Mononuclear cell (primary cell): ENCODE measurements around the gene SRGAP3. TPM values are rescaled to one million over a fixed set of nuclear protein-coding genes. Genes with fewer than 3 reads are reported as not detected.

Experiments
- H3K27me3 ChIP-seq: 2 replicates; pipeline ENCODE4 v1.6.0; 2011; ENCODE audit warnings: low read length, control low read depth; ENCODE audit not compliant: insufficient read depth
- H3K4me1 ChIP-seq: 2 replicates; pipeline ENCODE4 v1.5.1; 2011; ENCODE audit warnings: mild to moderate bottlenecking, low read length, control low read depth; ENCODE audit not compliant: insufficient read depth
- H3K4me3 ChIP-seq: 2 replicates; pipeline ENCODE4 v1.5.1; 2011; ENCODE audit warnings: mild to moderate bottlenecking, low read length, moderate library complexity
- H3K9me3 ChIP-seq: 2 replicates; pipeline ENCODE4 v1.5.1; 2011; ENCODE audit warnings: low read depth, mild to moderate bottlenecking, control low read depth, low read length
- total RNA-seq: library from RNA; depleted of rRNA; stranded (reverse); fragments of >200 nt; gene quantifications from one replicate; pipeline ENCODE4 v1.2.3, GENCODE V29; 2012

SRGAP3 gene
- total RNA-seq, 1 donor = 2.2 TPM

DNA sequence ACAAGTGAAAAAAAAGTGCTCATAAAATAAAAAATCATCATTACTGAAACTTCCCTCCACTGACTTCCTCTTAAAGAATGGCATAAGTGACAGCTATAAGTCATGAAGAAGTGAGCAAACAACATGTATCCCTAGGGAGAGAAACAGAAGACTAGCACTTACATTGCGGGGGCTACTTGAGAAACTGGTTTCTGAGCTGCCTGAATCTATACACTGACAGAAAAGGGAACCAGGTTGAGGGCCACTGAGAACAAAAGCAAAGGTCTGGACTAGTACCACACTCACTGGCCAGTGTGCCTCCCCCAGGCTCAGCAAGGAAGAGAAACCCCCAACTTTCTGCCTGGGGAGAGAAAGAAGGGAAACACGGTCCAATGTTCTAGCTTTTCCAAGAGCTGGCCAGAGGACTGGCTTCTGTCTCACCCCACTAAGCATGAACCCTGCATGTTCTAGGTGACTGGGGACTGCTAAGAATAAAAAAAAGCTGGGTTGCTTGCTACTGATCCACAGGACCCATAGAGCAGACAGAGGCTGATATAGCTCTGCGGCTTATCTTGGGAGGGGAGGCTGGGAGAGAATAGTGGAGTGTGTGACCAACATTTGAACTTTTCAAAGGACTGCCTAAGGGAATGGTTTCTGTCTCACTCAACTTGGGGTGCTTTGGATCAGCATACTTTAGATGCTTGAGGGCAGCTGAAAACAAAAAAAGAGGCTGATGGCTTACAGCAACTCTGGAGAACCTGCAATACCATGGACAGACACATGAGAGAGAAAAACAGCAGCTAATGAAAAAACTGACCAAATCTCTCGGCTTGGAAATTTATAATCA is 294.3 kb downstream of the SRGAP3 start:
- H3K4me3 ChIP-seq = no peak overlapping the region
- H3K9me3 ChIP-seq = no peaks in the 10 kb centered on the region
- H3K27me3 ChIP-seq = no peaks in the 10 kb centered on the region
- H3K4me1 ChIP-seq = peaks cover 18% of the 10 kb centered on the region

DNA sequence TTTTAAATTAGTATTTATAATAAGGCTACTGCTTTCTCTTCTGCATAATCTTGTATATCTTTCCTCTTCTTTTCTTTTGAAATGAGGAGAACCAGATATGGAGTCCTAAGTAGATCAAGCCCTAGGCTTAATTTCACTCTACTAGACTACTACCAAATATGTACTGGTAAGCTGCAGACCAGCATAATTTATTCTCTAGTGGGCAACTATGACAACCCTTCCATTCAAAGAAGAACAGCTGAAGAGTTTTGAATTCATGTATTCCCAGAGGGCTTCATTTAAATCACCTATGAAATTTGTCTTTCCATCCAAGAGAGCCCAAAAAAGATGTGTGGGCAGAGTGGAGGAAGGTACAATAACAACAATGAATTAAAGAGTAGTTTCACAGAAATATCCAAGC is 296.1 kb downstream of the SRGAP3 start:
- no peaks in the 10 kb centered on the region for H3K27me3 ChIP-seq
- H3K4me3 ChIP-seq = no peak overlapping the region
- H3K4me1 ChIP-seq = peaks cover 7% of the 10 kb centered on the region
- no peaks in the 10 kb centered on the region for H3K9me3 ChIP-seq

DNA sequence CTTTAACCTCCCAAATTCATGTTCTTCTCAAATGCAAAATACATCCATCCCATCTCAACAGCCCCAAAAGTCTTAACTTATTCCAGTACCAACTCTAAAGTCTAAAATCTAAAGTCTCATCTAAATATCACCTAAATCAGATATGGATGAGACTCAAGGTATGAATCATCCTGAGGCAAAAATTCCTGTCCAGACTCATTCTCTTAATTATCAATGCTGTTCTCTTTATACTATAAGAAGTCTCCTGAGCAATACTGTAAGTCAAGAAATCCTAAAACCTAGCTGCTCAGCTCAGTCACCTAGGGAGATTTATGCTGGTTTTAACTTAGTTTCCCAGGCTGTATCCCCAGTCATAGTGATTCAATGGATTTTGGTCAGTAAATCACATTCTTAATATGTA is 297.3 kb downstream of the SRGAP3 start:
- Histone ChIP-seq H3K4me1 (peaks cover 7% of the 10 kb centered on the region), H3K27me3 (no peaks in the 10 kb centered on the region), H3K9me3 (no peaks in the 10 kb centered on the region), H3K4me3 (no peak overlapping the region)

DNA sequence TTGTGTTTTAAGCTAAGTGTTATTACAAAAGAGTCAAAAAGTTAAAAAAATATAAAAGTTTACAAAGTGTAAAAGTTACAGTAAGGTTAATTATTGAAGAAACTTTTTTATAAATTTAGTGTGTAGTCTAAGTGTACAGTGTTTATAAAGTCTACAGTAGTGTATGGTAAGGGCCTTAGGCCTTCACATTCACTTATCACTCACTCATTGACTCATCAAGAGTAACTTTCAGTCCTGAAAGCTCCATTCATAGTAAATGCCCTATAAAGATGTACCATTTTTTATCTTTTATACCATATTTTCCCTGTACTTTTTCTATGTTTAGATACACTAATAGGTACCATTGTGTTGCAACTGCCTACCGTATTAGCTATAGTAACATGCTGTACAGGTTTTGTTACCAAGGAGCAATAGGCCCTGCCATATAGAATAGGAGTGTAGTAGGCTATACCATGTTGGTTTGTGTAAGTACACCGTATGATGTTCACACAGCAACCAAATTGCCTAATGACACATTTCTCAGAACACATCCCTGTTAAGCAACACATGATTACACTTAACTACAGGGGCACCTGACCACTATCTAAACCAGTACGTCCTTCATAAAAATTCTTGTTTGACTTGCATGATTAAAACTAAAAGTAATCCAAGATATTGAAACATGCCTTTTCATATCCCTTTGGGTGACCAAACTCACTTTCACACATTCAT is 303.4 kb downstream of the SRGAP3 start:
- peaks cover 11% of the 10 kb centered on the region for H3K9me3 ChIP-seq
- H3K4me1 ChIP-seq = no peaks in the 10 kb centered on the region
- no peaks in the 10 kb centered on the region for H3K27me3 ChIP-seq
- H3K4me3 ChIP-seq = no peak overlapping the region

DNA sequence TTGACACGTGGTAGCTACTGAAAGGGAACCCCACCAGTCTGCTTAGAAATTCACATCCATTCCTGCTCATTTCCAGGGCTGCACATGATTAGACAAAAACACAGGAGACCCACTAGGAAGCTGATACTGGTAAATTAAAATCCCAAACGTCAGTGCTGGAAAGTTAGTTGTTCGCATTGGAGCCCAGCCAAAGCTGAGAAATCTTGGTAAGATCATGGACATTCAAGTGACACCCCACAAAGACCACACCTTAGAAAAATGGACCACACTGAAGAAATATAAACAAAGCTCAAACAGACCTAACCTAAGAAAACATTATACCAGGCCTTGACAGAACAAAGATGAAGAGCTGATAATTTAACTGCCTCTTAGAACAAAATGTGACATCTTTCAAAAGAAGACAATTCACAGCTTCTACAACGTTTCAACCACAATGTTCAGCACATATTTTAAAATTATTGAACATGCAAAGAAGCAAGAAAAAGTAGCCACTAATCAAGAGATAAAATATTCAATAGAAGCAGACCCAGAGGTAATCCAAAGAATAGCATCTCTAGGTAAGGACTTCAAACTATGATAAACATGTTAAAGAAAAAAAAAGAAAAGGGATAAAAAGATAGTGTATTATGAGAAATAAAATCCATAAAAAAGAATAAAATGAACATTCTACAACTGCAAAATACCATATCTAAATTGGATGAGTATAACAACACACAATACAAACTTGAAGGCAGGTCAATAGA is 306.5 kb downstream of the SRGAP3 start:
- no peaks in the 10 kb centered on the region for H3K27me3 ChIP-seq

DNA sequence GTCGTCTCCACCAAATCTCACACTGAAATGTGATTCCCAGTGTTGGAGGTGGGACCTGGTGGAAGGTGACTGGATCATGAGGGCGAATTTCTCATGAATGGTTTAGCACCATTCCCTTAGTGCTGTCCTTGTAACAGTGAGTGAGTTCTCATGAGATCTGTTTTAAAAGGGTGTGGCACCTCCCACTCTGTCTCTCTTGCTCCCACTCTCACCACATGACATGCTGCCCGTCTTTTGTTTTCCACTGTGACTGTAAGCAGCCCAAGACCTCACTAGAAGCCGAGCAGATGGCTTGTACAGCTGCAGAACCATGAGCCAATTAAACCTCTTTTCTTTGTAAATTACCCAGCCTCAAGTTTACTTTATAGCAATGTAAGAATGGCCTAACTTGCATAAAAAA is 307.3 kb downstream of the SRGAP3 start:
- Histone ChIP-seq H3K4me3 (no peak overlapping the region), H3K27me3 (no peaks in the 10 kb centered on the region), H3K4me1 (no peaks in the 10 kb centered on the region), H3K9me3 (peaks cover 11% of the 10 kb centered on the region)

More for the DNA sequence above, 306.5 kb downstream of the SRGAP3 start:
- Histone ChIP-seq H3K9me3 (peaks cover 11% of the 10 kb centered on the region), H3K4me1 (no peaks in the 10 kb centered on the region), H3K4me3 (no peak overlapping the region)

DNA sequence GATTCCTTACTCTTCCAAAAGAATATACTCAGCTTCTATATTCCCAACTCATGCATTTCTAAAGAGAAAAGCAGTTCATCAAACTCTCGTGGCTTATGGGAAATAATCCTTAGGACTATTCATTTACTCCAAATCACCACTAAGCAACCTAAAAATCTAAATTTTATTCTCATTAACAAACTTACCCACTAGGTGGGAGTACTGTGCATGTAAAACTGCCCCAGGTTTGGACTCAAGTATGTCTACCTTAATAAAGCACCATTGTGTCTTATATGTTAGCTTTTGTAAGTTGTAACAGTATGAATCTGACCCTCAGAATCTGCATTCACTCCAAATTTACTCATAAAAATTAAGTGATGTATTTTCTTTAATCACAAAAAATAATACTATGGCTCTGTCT is 311.4 kb downstream of the SRGAP3 start:
- peaks cover 3% of the 10 kb centered on the region for H3K9me3 ChIP-seq
- no peaks in the 10 kb centered on the region for H3K27me3 ChIP-seq
- H3K4me1 ChIP-seq = no peaks in the 10 kb centered on the region
- no peak overlapping the region for H3K4me3 ChIP-seq

DNA sequence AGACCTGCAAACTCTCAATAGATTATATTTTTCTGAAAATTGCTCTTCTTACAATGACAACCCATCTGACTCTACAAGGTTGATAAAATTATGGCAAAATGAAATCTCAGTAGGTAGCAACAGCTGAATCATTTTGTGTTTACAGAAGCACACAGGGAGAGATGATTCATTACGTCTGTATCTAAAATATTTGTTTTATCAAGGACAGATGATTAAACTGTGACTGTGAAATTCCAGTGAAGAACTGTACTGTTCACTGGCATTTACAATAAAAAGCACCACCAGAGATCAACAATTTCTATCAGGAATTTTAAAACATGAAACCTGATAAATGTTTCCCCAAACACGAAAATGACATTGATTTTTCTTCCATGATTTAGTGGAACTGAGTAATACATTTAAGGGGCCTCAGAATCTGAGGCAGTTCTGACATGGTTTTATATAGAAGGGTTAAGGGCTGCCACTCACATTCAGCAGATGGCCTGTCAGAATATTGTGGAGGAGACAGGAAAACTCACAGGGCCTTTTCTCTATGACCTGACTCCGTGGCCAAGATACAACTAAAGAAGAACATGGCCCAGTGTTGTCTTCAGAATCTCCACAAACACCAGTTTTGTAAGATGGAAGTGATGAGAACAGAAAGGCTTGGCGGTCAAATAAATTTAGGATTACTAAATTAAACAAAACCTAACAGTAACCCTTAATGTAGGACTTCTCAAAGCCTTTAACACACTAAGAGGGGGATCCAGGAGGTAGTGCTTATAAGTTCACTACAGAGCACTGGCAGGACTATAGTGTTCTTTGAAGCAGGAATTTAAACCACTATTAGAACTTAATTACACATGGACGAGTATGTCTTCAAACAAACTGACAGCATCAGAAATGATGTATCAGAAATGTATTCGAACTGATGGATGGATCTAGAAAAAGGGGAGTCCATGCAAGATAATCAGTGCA is 312.1 kb downstream of the SRGAP3 start:
- Histone ChIP-seq H3K9me3 (no peaks in the 10 kb centered on the region), H3K27me3 (no peaks in the 10 kb centered on the region), H3K4me3 (no peak overlapping the region), H3K4me1 (no peaks in the 10 kb centered on the region)

DNA sequence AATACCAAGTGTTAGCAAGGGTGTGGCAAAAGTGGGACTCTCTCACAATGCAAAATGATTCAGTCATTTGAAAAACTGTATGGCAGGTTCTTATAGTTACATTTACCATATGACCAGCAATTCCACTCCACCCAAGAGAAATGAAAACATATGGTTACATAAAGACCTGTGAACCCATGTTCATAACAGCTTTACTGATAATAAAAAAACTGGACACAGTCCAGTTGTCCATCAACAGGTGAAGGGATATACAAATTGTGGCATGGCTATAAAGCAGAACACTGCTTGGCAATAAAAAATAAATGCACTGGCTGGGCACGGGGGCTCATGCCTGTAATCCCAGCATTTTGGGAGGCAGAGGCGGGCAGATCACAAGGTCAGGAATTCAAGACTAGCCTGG is 316.9 kb downstream of the SRGAP3 start:
- H3K4me3 ChIP-seq = no peak overlapping the region

DNA sequence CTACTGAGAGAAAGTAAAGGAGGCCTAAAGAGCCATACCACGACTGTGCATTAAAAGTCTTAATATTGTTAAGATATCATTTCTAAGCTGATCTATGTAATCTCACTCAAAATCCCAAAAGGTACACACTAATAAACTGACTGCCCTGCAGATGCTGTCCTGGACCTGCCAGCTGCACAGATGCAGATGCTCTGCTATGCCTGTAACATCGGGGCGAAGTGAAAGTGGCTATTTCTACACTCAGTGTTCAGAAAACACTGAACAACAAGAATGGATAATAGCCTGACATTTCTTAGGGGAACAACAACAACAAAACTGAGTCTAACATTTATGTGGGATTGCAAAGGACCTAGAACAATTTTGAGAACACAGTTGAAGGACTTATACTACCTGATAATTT is 318.1 kb downstream of the SRGAP3 start:
- Histone ChIP-seq H3K4me3 (no peak overlapping the region), H3K4me1 (no peaks in the 10 kb centered on the region), H3K27me3 (no peaks in the 10 kb centered on the region), H3K9me3 (no peaks in the 10 kb centered on the region)

More for the DNA sequence above, 316.9 kb downstream of the SRGAP3 start:
- Histone ChIP-seq H3K27me3 (no peaks in the 10 kb centered on the region), H3K9me3 (no peaks in the 10 kb centered on the region), H3K4me1 (no peaks in the 10 kb centered on the region)

Other genes starting within 250 kb of the SRGAP3 start
- 62.0 TPM for gene THUMPD3, start 113.4 kb upstream of the SRGAP3 start, total RNA-seq
- 79.2 TPM for gene SETD5, start 148.0 kb upstream of the SRGAP3 start, total RNA-seq